Uterus (tissue), 4 donors: ENCODE measurements around the gene ZNF649. TPM values are rescaled to one million over a fixed set of nuclear protein-coding genes. Genes with fewer than 3 reads are reported as not detected.

Experiments
- DNase-seq, 2 donors: peaks; one replicate each; pipeline ENCODE4 v3.0.0-alpha.2; 2019 to 2020
- H3K27ac ChIP-seq, 2 donors: fragments of 200-600 bp; sonication (generic); 1 replicate in 1 of 2; 2 replicates in 1 of 2; pipeline ENCODE4 v1.5.1; 2016 to 2018
- H3K27me3 ChIP-seq, 2 donors: fragments of 200-600 bp; sonication (generic); one replicate each; pipeline ENCODE4 v1.5.1; 2018 to 2019; ENCODE audit warnings: control low read depth in 1 of 2
- H3K36me3 ChIP-seq, 2 donors: fragments of 200-600 bp; sonication (generic); one replicate each; pipeline ENCODE4 v1.5.1; 2019; ENCODE audit warnings: control low read depth in 1 of 2
- H3K4me1 ChIP-seq, 2 donors: fragments of 200-600 bp; sonication (generic); one replicate each; pipeline ENCODE4 v1.5.1; 2018 to 2019; ENCODE audit warnings: control low read depth in 1 of 2
- H3K4me3 ChIP-seq, 2 donors: fragments of 200-600 bp; sonication (generic); 1 replicate in 1 of 2; 2 replicates in 1 of 2; pipeline ENCODE4 v1.5.1; 2018 to 2019; ENCODE audit warnings: mild to moderate bottlenecking in 1 of 2
- H3K9me3 ChIP-seq, 2 donors: fragments of 200-600 bp; sonication (generic); one replicate each; pipeline ENCODE4 v1.5.1; 2019; ENCODE audit warnings: control low read depth in 1 of 2
- CTCF ChIP-seq, 4 experiments: fragments of 200-600 bp in 2 of 4; fragments of 450-650 bp in 2 of 4; sonication (generic) in 2 of 4; IDR thresholded peaks; one replicate each; pipeline ENCODE4 v1.5.1; 2016 to 2019; ENCODE audit warnings: antibody characterized with exemption in 4 of 4, mild to moderate bottlenecking in 2 of 4, moderate library complexity in 1 of 4
- POLR2A ChIP-seq, 2 donors: fragments of 450-650 bp; IDR thresholded peaks; one replicate each; pipeline ENCODE4 v1.6.1; 2016; ENCODE audit warnings: antibody characterized with exemption in 2 of 2, mild to moderate bottlenecking in 1 of 2, moderate library complexity in 1 of 2
- intact Hi-C: fragments of 100-400 bp; cut with DNase I; formaldehyde crosslinking; loops from one replicate; pipeline ENCODE4 v1.15.1; 2023; ENCODE audit warnings: low total_unique reads
- total RNA-seq, 4 donors: library from RNA; depleted of rRNA in 3 of 4; stranded (reverse); fragments of >200 nt in 3 of 4; gene quantifications; one replicate each; pipeline versions ENCODE4 v1.1.0 to v1.2.4, GENCODE V29; 2014 to 2023
- donor health status: DM: yes; HTN: yes; CAD: no.

The ZNF649 gene
- total RNA-seq, 4 donors from 2014 or later = 3.1 to 36.4 (median 14.6) TPM

GRCh38 chr19:51884713-51885112 lies 20.1 kb downstream of the ZNF649 start:
- Histone ChIP-seq H3K27ac (no peak overlapping the region), H3K4me3 (no peak overlapping the region), H3K36me3 (no peaks in the 10 kb centered on the region), H3K9me3 (peaks cover 0 to 18% of the 10 kb centered on the region in 2 donors), H3K27me3 (no peaks in the 10 kb centered on the region), H3K4me1 (no peaks in the 10 kb centered on the region)
- intact Hi-C loops = no loop called here
- DNase-seq = no peak
- TF ChIP-seq POLR2A (IDR thresholded peaks at IDR 0.05) (no peak), CTCF (IDR thresholded peaks at IDR 0.05) (no peak)

GRCh38 chr19:51882518-51882917 lies 22.3 kb downstream of the ZNF649 start:
- no peaks in the 10 kb centered on the region for H3K9me3 ChIP-seq
- DNase-seq = no peak
- no peaks in the 10 kb centered on the region for H3K4me1 ChIP-seq
- H3K27ac ChIP-seq = no peak overlapping the region
- no peaks in the 10 kb centered on the region for H3K36me3 ChIP-seq
- H3K27me3 ChIP-seq = no peaks in the 10 kb centered on the region
- H3K4me3 ChIP-seq = no peak overlapping the region
- intact Hi-C loops = no loop called here
- TF ChIP-seq CTCF (IDR thresholded peaks at IDR 0.05) = no peak
- no peak for TF ChIP-seq POLR2A (IDR thresholded peaks at IDR 0.05)

- intact Hi-C loops = no loop called here
- peaks cover 0 to 52% of the 10 kb centered on the region in 2 donors for H3K9me3 ChIP-seq
- H3K36me3 ChIP-seq = no peaks in the 10 kb centered on the region
Observed at GRCh38 chr19:51873097-51873496, 31.7 kb downstream of the ZNF649 start.

GRCh38 chr19:51861870-51862622 lies 42.8 kb downstream of the ZNF649 start:
- no peak overlapping the region for H3K27ac ChIP-seq
- no peaks in the 10 kb centered on the region for H3K36me3 ChIP-seq
- H3K9me3 ChIP-seq = peaks cover 0 to 59% of the 10 kb centered on the region in 2 donors
- TF ChIP-seq CTCF (IDR thresholded peaks at IDR 0.05) = no peak
- no peak for TF ChIP-seq POLR2A (IDR thresholded peaks at IDR 0.05)
- DNase-seq = no peak
- no peak overlapping the region for H3K4me3 ChIP-seq
- no peaks in the 10 kb centered on the region for H3K27me3 ChIP-seq
- H3K4me1 ChIP-seq = no peaks in the 10 kb centered on the region
- intact Hi-C loops = no loop called here

More at GRCh38 chr19:51873097-51873496, 31.7 kb downstream of the ZNF649 start:
- H3K4me1 ChIP-seq = no peaks in the 10 kb centered on the region
- TF ChIP-seq CTCF (IDR thresholded peaks at IDR 0.05) (no peak), POLR2A (IDR thresholded peaks at IDR 0.05) (no peak)
- no peak for DNase-seq
- no peak overlapping the region for H3K27ac ChIP-seq
- no peak overlapping the region for H3K4me3 ChIP-seq
- no peaks in the 10 kb centered on the region for H3K27me3 ChIP-seq

Other genes with a start within 250 kb of the ZNF649 start
- gene SPACA6, start 211.7 kb downstream of the ZNF649 start, total RNA-seq = 100 to 1,000 TPM in 1 of 4 donors, 10 to 100 TPM in 2, 1 to 10 TPM in 1; 9.7 to 112 (median 22.5) TPM
- gene HAS1, start 181.0 kb downstream of the ZNF649 start, total RNA-seq = 1 to 10 TPM in 1 of 4 donors, under 1 TPM in 3; 0.29 to 2.0 (median 0.70) TPM
- 10 to 100 TPM in 1 of 4 donors, 1 to 10 TPM in 2, under 1 TPM in 1; 0.51 to 58.2 (median 2.1) TPM for gene FPR1, start 153.1 kb downstream of the ZNF649 start, total RNA-seq
- gene FPR2, start 143.8 kb downstream of the ZNF649 start, total RNA-seq = under 1 TPM in 2 of 4 donors, not detected in 2; 0.58 to 0.76 TPM
- gene FPR3, start 109.9 kb downstream of the ZNF649 start, total RNA-seq = 1 to 10 TPM in 3 of 4 donors, not detected in 1; 1.2 to 5.6 (median 1.8) TPM
- gene ZNF577, start 17.1 kb downstream of the ZNF649 start, total RNA-seq = 10 to 100 TPM; 20.6 to 31.2 (median 25.1) TPM
- 10 to 100 TPM in 2 of 4 donors, 1 to 10 TPM in 2; 1.0 to 12.0 (median 9.0) TPM for gene ZNF613, start 22.5 kb upstream of the ZNF649 start, total RNA-seq
- 10 to 100 TPM in 3 of 4 donors, 1 to 10 TPM in 1; 2.3 to 28.0 (median 15.1) TPM for gene ZNF350, start 81.8 kb upstream of the ZNF649 start, total RNA-seq
- 10 to 100 TPM in 2 of 4 donors, 1 to 10 TPM in 2; 9.7 to 35.9 (median 15.4) TPM for gene ZNF615, start 103.2 kb upstream of the ZNF649 start, total RNA-seq
- gene ZNF614, start 123.4 kb upstream of the ZNF649 start, total RNA-seq = 10 to 100 TPM; 11.8 to 27.9 (median 13.7) TPM
- 10 to 100 TPM in 3 of 4 donors, 1 to 10 TPM in 1; 9.7 to 41.8 (median 29.9) TPM for gene ZNF432, start 143.8 kb upstream of the ZNF649 start, total RNA-seq
- gene ZNF841, start 190.7 kb upstream of the ZNF649 start, total RNA-seq = 10 to 100 TPM; 14.1 to 57.3 (median 41.9) TPM
- gene ZNF616, start 234.9 kb upstream of the ZNF649 start, total RNA-seq = 10 to 100 TPM in 3 of 4 donors, 1 to 10 TPM in 1; 2.4 to 27.2 (median 17.6) TPM